Smooth muscle cell of bladder (primary cell): ENCODE data around the gene ARPC2. TPM values are rescaled to one million over a fixed set of nuclear protein-coding genes. Genes with fewer than 3 reads are reported as not detected.

Experiments
- total RNA-seq: library from RNA; depleted of rRNA; stranded (reverse); fragments of >200 nt; gene quantifications from 2 replicates; pipeline ENCODE4 v1.2.3, GENCODE V29; 2014

Gene ARPC2
- 269 and 279 TPM in 2 replicates for total RNA-seq

GRCh38 chr2:218216674-218217359 lies at the start of gene ARPC2:
Gene ARPC2 (plus strand): TSS chr2:218217189. CDS start chr2:218217471, 282 bp downstream.

GRCh38 chr2:218260742-218261422 lies 43.9 kb downstream of the ARPC2 start, which contains the start of gene GPBAR1:
Gene GPBAR1 (plus strand): TSS chr2:218261015. CDS start chr2:218262725, 1,710 bp downstream.

GRCh38 chr2:218269900-218270720 lies 53.1 kb downstream of the ARPC2 start, which contains the start of the genes AAMP and PNKD:
Gene AAMP (minus strand): TSS chr2:218270137. CDS start chr2:218270086, 51 bp downstream.
Gene PNKD (plus strand): TSS chr2:218270519. CDS start chr2:218270536, 17 bp downstream.

GRCh38 chr2:218292048-218293014 lies 75.3 kb downstream of the ARPC2 start, which contains the start of gene TMBIM1:
Gene TMBIM1 (minus strand): TSS chr2:218292503. CDS start chr2:218282141, 10,362 bp downstream.

Other genes starting within 250 kb of the ARPC2 start
- 37.3 and 74.4 TPM in 2 replicates for gene TNS1, start 214.2 kb upstream of the ARPC2 start, total RNA-seq
- not detected in 2 replicates for gene RUFY4, start 147.9 kb upstream of the ARPC2 start, total RNA-seq
- not detected in 2 replicates for gene CXCR2, start 91.2 kb upstream of the ARPC2 start, total RNA-seq
- gene CXCR1, start 50.2 kb upstream of the ARPC2 start, total RNA-seq, result not detected in 2 replicates
- gene GPBAR1, start 43.8 kb downstream of the ARPC2 start, total RNA-seq, result 0.14 and 0.37 TPM in 2 replicates
- 133 and 156 TPM in 2 replicates for gene AAMP, start 52.9 kb downstream of the ARPC2 start, total RNA-seq
- 27.6 and 28.9 TPM in 2 replicates for gene PNKD, start 53.3 kb downstream of the ARPC2 start, total RNA-seq
- 144 and 208 TPM in 2 replicates for gene TMBIM1, start 75.3 kb downstream of the ARPC2 start, total RNA-seq
- 0.14 TPM in 1 of 2 replicates, not detected in the other for gene CATIP, start 139.7 kb downstream of the ARPC2 start, total RNA-seq
- 0.14 and 0.28 TPM in 2 replicates for gene SLC11A1, start 165.1 kb downstream of the ARPC2 start, total RNA-seq
- 41.2 and 56.1 TPM in 2 replicates for gene CTDSP1, start 182.7 kb downstream of the ARPC2 start, total RNA-seq
- gene VIL1, start 201.9 kb downstream of the ARPC2 start, total RNA-seq, result not detected in 2 replicates